Breast epithelium (tissue), 4 donors: ENCODE data around the gene ALK. TPM values are rescaled to one million over a fixed set of nuclear protein-coding genes. Genes with fewer than 3 reads are reported as not detected.

Experiments
- DNase-seq, 2 donors: peaks; one replicate each; pipeline ENCODE4 v3.0.0-alpha.2; 2019; ENCODE audit warnings: low spot score in 2 of 2
- H3K27ac ChIP-seq, 2 donors: fragments of 200-600 bp; sonication (generic) in 1 of 2; one replicate each; pipeline ENCODE4 v1.5.1; 2016 to 2019; ENCODE audit warnings: mild to moderate bottlenecking in 1 of 2
- H3K27me3 ChIP-seq, 2 donors: fragments of 200-600 bp; sonication (generic) in 1 of 2; one replicate each; pipeline versions ENCODE4 v1.5.1 to v1.6.0; 2017 to 2019; ENCODE audit warnings: control low read depth in 1 of 2, mild to moderate bottlenecking in 1 of 2
- H3K36me3 ChIP-seq: fragments of 200-600 bp; one replicate; pipeline ENCODE4 v1.5.1; 2019
- H3K4me1 ChIP-seq, 2 donors: fragments of 200-600 bp; sonication (generic); one replicate each; pipeline ENCODE4 v1.5.1; 2016 to 2019; ENCODE audit warnings: control low read depth in 1 of 2
- H3K4me3 ChIP-seq, 3 donors: fragments of 200-600 bp; sonication (generic); 1 replicate in 2 of 3; 2 replicates in 1 of 3; pipeline ENCODE4 v1.5.1; 2016 to 2019; ENCODE audit warnings: mild to moderate bottlenecking in 3 of 3, moderate library complexity in 2 of 3
- H3K9me3 ChIP-seq, 2 donors: fragments of 200-600 bp; sonication (generic) in 1 of 2; one replicate each; pipeline ENCODE4 v1.5.1; 2016 to 2019; ENCODE audit warnings: control low read depth in 1 of 2
- CTCF ChIP-seq, 3 donors: fragments of 450-650 bp; IDR thresholded peaks; one replicate each; pipeline ENCODE4 v1.5.1; 2016 to 2017; ENCODE audit warnings: antibody characterized with exemption in 3 of 3, mild to moderate bottlenecking in 3 of 3, moderate library complexity in 3 of 3
- POLR2A ChIP-seq: fragments of 450-650 bp; IDR thresholded peaks from one replicate; pipeline ENCODE4 v1.6.1; 2016; ENCODE audit warnings: antibody characterized with exemption, mild to moderate bottlenecking, moderate library complexity
- POLR2AphosphoS5 ChIP-seq, 3 donors: sonication (generic); formaldehyde crosslinking; IDR thresholded peaks; one replicate each; pipeline ENCODE4 v1.6.1; 2017; ENCODE audit warnings: antibody characterized with exemption in 3 of 3
- intact Hi-C: fragments of 100-400 bp; cut with DNase I; formaldehyde crosslinking; loops from one replicate; pipeline ENCODE4 v1.15.1; 2023; ENCODE audit warnings: low total_unique reads
- total RNA-seq, 3 donors: library from RNA; depleted of rRNA; stranded (reverse); fragments of >200 nt; gene quantifications; one replicate each; pipeline ENCODE4 v1.1.0, GENCODE V29; 2016

Gene ALK
- total RNA-seq, 3 donors from 2014 or later: 0.33 to 5.6 (median 0.64) TPM

- H3K27me3 ChIP-seq: no peaks in the 10 kb centered on the region
- H3K4me1 ChIP-seq: no peaks in the 10 kb centered on the region
- intact Hi-C loops: no loop called here
- TF ChIP-seq POLR2A (no peak), POLR2AphosphoS5 (IDR thresholded peaks at IDR 0.05) (no peak), CTCF (IDR thresholded peaks at IDR 0.05) (no peak)
- no peak overlapping the region for H3K4me3 ChIP-seq
- no peak for DNase-seq
- no peaks in the 10 kb centered on the region for H3K36me3 ChIP-seq
- H3K27ac ChIP-seq: no peak overlapping the region
- H3K9me3 ChIP-seq: no peaks in the 10 kb centered on the region
Observed at GRCh38 chr2:29606104-29607037, 315.0 kb downstream of the ALK start.

GRCh38 chr2:29603341-29603740 is 318.0 kb downstream of the ALK start:
- H3K4me1 ChIP-seq: no peaks in the 10 kb centered on the region
- TF ChIP-seq CTCF (IDR thresholded peaks at IDR 0.05) (no peak), POLR2AphosphoS5 (IDR thresholded peaks at IDR 0.05) (no peak), POLR2A (no peak)
- H3K4me3 ChIP-seq: no peak overlapping the region
- H3K9me3 ChIP-seq: no peaks in the 10 kb centered on the region
- no peaks in the 10 kb centered on the region for H3K36me3 ChIP-seq
- H3K27ac ChIP-seq: no peak overlapping the region
- no peak for DNase-seq
- no peaks in the 10 kb centered on the region for H3K27me3 ChIP-seq
- intact Hi-C loops: no loop called here

- Histone ChIP-seq H3K9me3 (no peaks in the 10 kb centered on the region), H3K4me1 (no peaks in the 10 kb centered on the region), H3K27ac (no peak overlapping the region), H3K36me3 (no peaks in the 10 kb centered on the region), H3K4me3 (no peak overlapping the region), H3K27me3 (no peaks in the 10 kb centered on the region)
- TF ChIP-seq POLR2AphosphoS5 (IDR thresholded peaks at IDR 0.05): no peak
- TF ChIP-seq CTCF (IDR thresholded peaks at IDR 0.05): no peak
- no peak for TF ChIP-seq POLR2A
- intact Hi-C loops: no loop called here
- no peak for DNase-seq
Observed at GRCh38 chr2:29601872-29602271, 319.5 kb downstream of the ALK start.

- no peak overlapping the region for H3K4me3 ChIP-seq
- H3K27ac ChIP-seq: no peak overlapping the region
- no peaks in the 10 kb centered on the region for H3K36me3 ChIP-seq
- H3K4me1 ChIP-seq: no peaks in the 10 kb centered on the region
- H3K27me3 ChIP-seq: no peaks in the 10 kb centered on the region
- intact Hi-C loops: no loop called here
- DNase-seq: no peak
- no peaks in the 10 kb centered on the region for H3K9me3 ChIP-seq
- TF ChIP-seq POLR2AphosphoS5 (IDR thresholded peaks at IDR 0.05) (no peak), POLR2A (no peak), CTCF (IDR thresholded peaks at IDR 0.05) (no peak)
Observed at GRCh38 chr2:29601321-29601720, 320.1 kb downstream of the ALK start.

- Histone ChIP-seq H3K27me3 (no peaks in the 10 kb centered on the region), H3K4me3 (no peak overlapping the region), H3K27ac (no peak overlapping the region), H3K4me1 (no peaks in the 10 kb centered on the region), H3K9me3 (no peaks in the 10 kb centered on the region), H3K36me3 (no peaks in the 10 kb centered on the region)
- no peak for DNase-seq
- intact Hi-C loops: no loop called here
- TF ChIP-seq CTCF (IDR thresholded peaks at IDR 0.05) (no peak), POLR2AphosphoS5 (IDR thresholded peaks at IDR 0.05) (no peak), POLR2A (no peak)
Observed at GRCh38 chr2:29599946-29600345, 321.4 kb downstream of the ALK start.
